Liver (tissue), 9 donors: ENCODE measurements around the gene EVA1C. TPM values are rescaled to one million over a fixed set of nuclear protein-coding genes. Genes with fewer than 3 reads are reported as not detected.
A peak's percentile ranks its signal among the peaks of the same experiment; 100 is the strongest.

ENCODE experiments used
- DNase-seq: peaks from one replicate; pipeline ENCODE4 v3.0.0-alpha.2; 2017; ENCODE audit warnings: low spot score
- H3K27ac ChIP-seq, 2 donors: one replicate each; pipeline ENCODE4 v1.7.0; 2013; ENCODE audit warnings: inconsistent platforms in 2 of 2, low read length in 2 of 2, control low read depth in 1 of 2, low read depth in 1 of 2, mild to moderate bottlenecking in 1 of 2
- H3K27me3 ChIP-seq, 4 donors: one replicate each; pipeline versions ENCODE4 v1.6.1 to v1.7.0; 2013; ENCODE audit warnings: low read length in 3 of 4, inconsistent platforms in 1 of 4, mild to moderate bottlenecking in 1 of 4, moderate library complexity in 1 of 4; ENCODE audit not compliant: control insufficient read depth in 4 of 4, insufficient read depth in 4 of 4
- H3K36me3 ChIP-seq, 4 donors: one replicate each; pipeline versions ENCODE4 v1.6.1 to v1.7.0; 2013; ENCODE audit warnings: low read length in 3 of 4, mild to moderate bottlenecking in 3 of 4, low read depth in 1 of 4, moderate library complexity in 1 of 4; ENCODE audit not compliant: control insufficient read depth in 4 of 4, insufficient read depth in 3 of 4
- H3K4me1 ChIP-seq, 4 donors: one replicate each; pipeline versions ENCODE4 v1.6.1 to v1.7.0; 2013; ENCODE audit warnings: low read length in 3 of 4, mild to moderate bottlenecking in 3 of 4, moderate library complexity in 1 of 4; ENCODE audit not compliant: control insufficient read depth in 4 of 4, insufficient read depth in 4 of 4
- H3K4me3 ChIP-seq, 3 donors: one replicate each; pipeline versions ENCODE4 v1.6.1 to v1.7.0; 2013; ENCODE audit warnings: low read length in 3 of 3, control low read depth in 1 of 3, low read depth in 1 of 3, mild to moderate bottlenecking in 1 of 3
- H3K9ac ChIP-seq, 2 donors: one replicate each; pipeline ENCODE4 v1.7.0; 2013; ENCODE audit warnings: low read length in 2 of 2, mild to moderate bottlenecking in 2 of 2, moderate library complexity in 2 of 2, control low read depth in 1 of 2, low read depth in 1 of 2
- H3K9me3 ChIP-seq, 4 donors: one replicate each; pipeline versions ENCODE4 v1.6.1 to v1.7.0; 2013; ENCODE audit warnings: low read length in 3 of 4; ENCODE audit not compliant: control insufficient read depth in 4 of 4
- EGR1 ChIP-seq, 2 donors: IDR thresholded peaks; 2 replicates each; pipeline ENCODE4 v1.6.1; 2016 to 2018; ENCODE audit warnings: antibody characterized with exemption in 2 of 2, low read depth in 2 of 2
- FOXA2 ChIP-seq: IDR thresholded peaks from 2 replicates; pipeline ENCODE4 v1.6.1; 2016; ENCODE audit warnings: antibody characterized with exemption
- GABPA ChIP-seq, 2 donors: IDR thresholded peaks in 1 of 2; conservative IDR thresholded peaks in 1 of 2; 2 replicates each; pipeline ENCODE4 v1.6.1; 2016; ENCODE audit warnings: antibody characterized with exemption in 2 of 2, mild to moderate bottlenecking in 1 of 2, moderate library complexity in 1 of 2
- HNF4A ChIP-seq, 2 donors: conservative IDR thresholded peaks; 2 replicates each; pipeline ENCODE4 v1.6.1; 2016; ENCODE audit warnings: antibody characterized with exemption in 2 of 2, mild to moderate bottlenecking in 2 of 2
- HNF4G ChIP-seq: IDR thresholded peaks from 2 replicates; pipeline ENCODE4 v1.6.1; 2016; ENCODE audit warnings: antibody characterized with exemption
- JUND ChIP-seq, 2 donors: IDR thresholded peaks; 2 replicates each; pipeline ENCODE4 v1.6.1; 2016; ENCODE audit warnings: antibody characterized with exemption in 2 of 2
- RAD21 ChIP-seq, 2 donors: IDR thresholded peaks; 2 replicates each; pipeline ENCODE4 v1.6.1; 2016; ENCODE audit warnings: antibody characterized with exemption in 2 of 2, mild to moderate bottlenecking in 2 of 2
- RXRA ChIP-seq, 2 donors: IDR thresholded peaks; 2 replicates each; pipeline ENCODE4 v1.6.1; 2017 to 2018; ENCODE audit warnings: antibody characterized with exemption in 2 of 2, mild to moderate bottlenecking in 1 of 2
- SP1 ChIP-seq: IDR thresholded peaks from 2 replicates; pipeline ENCODE4 v1.6.1; 2018; ENCODE audit warnings: antibody characterized with exemption, mild to moderate bottlenecking
- TAF1 ChIP-seq: conservative IDR thresholded peaks from 2 replicates; pipeline ENCODE4 v1.6.1; 2016; ENCODE audit warnings: antibody characterized with exemption, mild to moderate bottlenecking
- YY1 ChIP-seq: IDR thresholded peaks from 2 replicates; pipeline ENCODE4 v1.6.1; 2016; ENCODE audit warnings: antibody characterized with exemption, mild to moderate bottlenecking
- WGBS: extraction: QIAGEN DNeasy Blood & Tissue Kit; methylation state at CpG from one replicate; pipeline ENCODE4 v1.1.7; 2013; 5-methylcytosine and 5-hydroxymethylcytosine counted together
- polyA plus RNA-seq, 2 donors: library from polyadenylated mRNA; stranded (reverse) in 1 of 2; unstranded in 1 of 2; fragments of 200-250 nt in 1 of 2; fragments of >200 nt in 1 of 2; fragmentation: Nextera tagmentation in 1 of 2; extraction: Ambion mirVana in 1 of 2; gene quantifications; one replicate each; pipeline versions ENCODE4 v1.2.1 to v1.2.3, GENCODE V29; 2013 to 2015
- total RNA-seq, 2 donors: library from RNA; depleted of rRNA; stranded (reverse); fragments of >200 nt; gene quantifications; one replicate each; pipeline ENCODE4 v1.2.3, GENCODE V29; 2014
- TF ChIP-seq, protein P1 (sequence below): IDR thresholded peaks from 2 replicates; pipeline ENCODE4 v1.6.1; 2016; ENCODE audit warnings: antibody characterized with exemption, mild to moderate bottlenecking
- TF ChIP-seq, protein P2 (sequence below): fragments of 150-350 bp; IDR thresholded peaks from 2 replicates; pipeline ENCODE4 v1.5.1; 2017; ENCODE audit warnings: improper control_type of control experiment, low read depth, low read length; ENCODE audit not compliant: missing input control
- TF ChIP-seq, protein P3 (sequence below): IDR thresholded peaks from 2 replicates; pipeline ENCODE4 v1.6.1; 2016; ENCODE audit warnings: antibody characterized with exemption
- TF ChIP-seq, protein P4 (sequence below): IDR thresholded peaks from 2 replicates; pipeline ENCODE4 v1.6.1; 2016; ENCODE audit warnings: antibody characterized with exemption
- TF ChIP-seq, protein P5 (sequence below): IDR thresholded peaks from 2 replicates; pipeline ENCODE4 v1.6.1; 2016; ENCODE audit warnings: antibody characterized with exemption
- donor health status: healthy.
- donor health status: healthy.
- donor health status: healthy.
- donor health status: healthy.
- donor health status: healthy.

EVA1C gene
- total and polyA plus RNA-seq, 4 donors, result 0.47 to 3.3 (median 2.4) TPM

DNA sequence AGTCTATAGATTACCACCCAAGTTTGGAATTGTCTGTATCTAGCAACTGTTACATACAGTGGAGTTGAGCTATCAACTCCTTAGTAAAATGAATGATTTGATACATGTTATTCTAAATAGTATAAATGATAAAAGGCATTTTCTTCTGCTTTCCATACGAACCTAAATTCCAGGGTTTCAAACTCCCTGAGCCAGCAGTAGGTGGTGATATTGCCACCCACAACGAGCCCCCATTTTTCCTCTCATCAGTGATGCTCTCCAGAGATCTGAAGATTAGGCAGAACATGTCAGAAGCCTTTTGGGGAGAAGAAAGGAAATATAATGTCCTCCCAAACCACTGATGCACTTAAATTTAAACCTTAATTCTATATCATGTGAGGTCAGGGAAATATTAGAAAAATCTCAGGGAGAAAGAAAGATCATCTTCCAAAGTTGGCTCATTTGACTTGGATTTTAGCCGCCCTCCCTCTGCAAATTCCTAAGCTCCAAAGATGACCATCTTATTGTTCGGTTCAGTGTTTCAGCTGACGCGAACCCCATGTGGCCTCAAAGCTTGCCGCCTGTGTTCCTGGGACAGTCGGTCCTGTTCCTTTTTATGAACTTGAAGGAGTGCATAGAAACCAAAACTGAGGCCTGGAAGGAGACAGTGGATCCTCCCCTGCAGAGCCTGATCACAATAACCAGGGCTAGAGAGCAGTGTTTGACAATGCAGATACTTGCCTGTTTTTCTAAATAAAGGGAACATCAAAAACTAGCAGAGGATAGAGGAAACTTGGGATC lies 2.3 kb downstream of the EVA1C start:
- Histone ChIP-seq H3K4me3 (no peak overlapping the region), H3K9ac (no peak overlapping the region)

DNA sequence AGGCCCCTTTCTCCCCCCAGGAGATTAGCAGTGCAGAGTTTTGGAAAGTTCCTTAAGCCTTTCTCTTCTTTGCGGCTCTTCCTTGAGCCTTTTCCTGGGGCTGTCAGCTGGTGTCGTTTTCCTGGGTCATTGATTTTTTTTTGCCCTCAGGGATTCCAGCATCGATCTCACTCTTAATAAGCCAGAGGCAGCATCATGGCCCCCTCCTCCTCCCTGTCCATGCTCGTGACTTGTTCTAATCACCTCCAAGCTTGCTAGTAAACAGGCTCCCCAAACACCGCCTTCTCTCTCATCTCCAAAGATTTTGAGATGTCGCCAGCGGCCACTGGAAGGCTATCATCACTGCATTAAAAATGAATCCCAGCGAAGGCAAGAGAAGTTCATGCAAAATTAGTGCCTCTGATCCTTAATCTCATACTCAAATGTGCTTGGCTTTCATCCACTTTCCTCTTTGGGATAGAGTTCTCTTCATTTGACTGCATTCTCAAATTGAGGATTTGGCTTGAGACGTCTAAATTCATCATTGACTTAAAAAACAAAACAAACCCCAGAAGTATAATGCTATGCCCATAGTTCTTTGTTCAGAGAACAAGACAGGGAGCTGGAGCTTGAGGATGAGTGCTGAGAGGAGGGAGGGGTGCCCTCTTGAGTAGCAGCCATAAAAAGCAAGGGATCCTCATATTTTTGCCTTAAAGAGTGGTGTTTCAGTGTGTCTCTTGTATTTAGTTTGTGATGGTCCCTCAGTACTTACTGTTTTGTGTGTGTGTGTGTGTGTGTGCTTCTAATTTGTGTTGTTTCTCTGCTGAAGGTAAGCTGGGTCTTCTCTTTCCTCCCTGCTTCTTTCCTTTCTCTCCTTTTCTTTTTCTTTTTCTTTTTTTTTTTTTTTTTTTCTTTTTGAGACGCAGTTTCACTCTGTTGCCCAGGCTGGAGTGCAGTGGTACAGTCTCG lies 3.2 kb downstream of the EVA1C start:
- peaks cover 4 to 16% (median 8%) of the 10 kb centered on the region in 4 donors for H3K4me1 ChIP-seq
- no peak for DNase-seq
- H3K27me3 ChIP-seq, result no peaks in the 10 kb centered on the region
- H3K9ac ChIP-seq, result no peak overlapping the region
- H3K4me3 ChIP-seq, result no peak overlapping the region
- no peaks in the 10 kb centered on the region for H3K36me3 ChIP-seq
- H3K27ac ChIP-seq, result no peak overlapping the region
- no peaks in the 10 kb centered on the region for H3K9me3 ChIP-seq
- TF ChIP-seq HNF4G (no peak), RXRA (IDR thresholded peaks at IDR 0.05) (no peak), GABPA (IDR thresholded peaks at IDR 0.05 in 1 of 2, conservative IDR thresholded peaks at IDR 0.05 in 1 of 2) (no peak), YY1 (no peak), TAF1 (no peak), HNF4A (conservative IDR thresholded peaks at IDR 0.05) (no peak), JUND (IDR thresholded peaks at IDR 0.05) (no peak), EGR1 (IDR thresholded peaks at IDR 0.05; ENCODE audit: low read depth in 2 of 2) (no peak), FOXA2 (no peak), SP1 (no peak), RAD21 (IDR thresholded peaks at IDR 0.05) (no peak)
- TF ChIP-seq, protein P1, sequence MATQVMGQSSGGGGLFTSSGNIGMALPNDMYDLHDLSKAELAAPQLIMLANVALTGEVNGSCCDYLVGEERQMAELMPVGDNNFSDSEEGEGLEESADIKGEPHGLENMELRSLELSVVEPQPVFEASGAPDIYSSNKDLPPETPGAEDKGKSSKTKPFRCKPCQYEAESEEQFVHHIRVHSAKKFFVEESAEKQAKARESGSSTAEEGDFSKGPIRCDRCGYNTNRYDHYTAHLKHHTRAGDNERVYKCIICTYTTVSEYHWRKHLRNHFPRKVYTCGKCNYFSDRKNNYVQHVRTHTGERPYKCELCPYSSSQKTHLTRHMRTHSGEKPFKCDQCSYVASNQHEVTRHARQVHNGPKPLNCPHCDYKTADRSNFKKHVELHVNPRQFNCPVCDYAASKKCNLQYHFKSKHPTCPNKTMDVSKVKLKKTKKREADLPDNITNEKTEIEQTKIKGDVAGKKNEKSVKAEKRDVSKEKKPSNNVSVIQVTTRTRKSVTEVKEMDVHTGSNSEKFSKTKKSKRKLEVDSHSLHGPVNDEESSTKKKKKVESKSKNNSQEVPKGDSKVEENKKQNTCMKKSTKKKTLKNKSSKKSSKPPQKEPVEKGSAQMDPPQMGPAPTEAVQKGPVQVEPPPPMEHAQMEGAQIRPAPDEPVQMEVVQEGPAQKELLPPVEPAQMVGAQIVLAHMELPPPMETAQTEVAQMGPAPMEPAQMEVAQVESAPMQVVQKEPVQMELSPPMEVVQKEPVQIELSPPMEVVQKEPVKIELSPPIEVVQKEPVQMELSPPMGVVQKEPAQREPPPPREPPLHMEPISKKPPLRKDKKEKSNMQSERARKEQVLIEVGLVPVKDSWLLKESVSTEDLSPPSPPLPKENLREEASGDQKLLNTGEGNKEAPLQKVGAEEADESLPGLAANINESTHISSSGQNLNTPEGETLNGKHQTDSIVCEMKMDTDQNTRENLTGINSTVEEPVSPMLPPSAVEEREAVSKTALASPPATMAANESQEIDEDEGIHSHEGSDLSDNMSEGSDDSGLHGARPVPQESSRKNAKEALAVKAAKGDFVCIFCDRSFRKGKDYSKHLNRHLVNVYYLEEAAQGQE, result no peak
- TF ChIP-seq, protein P2, sequence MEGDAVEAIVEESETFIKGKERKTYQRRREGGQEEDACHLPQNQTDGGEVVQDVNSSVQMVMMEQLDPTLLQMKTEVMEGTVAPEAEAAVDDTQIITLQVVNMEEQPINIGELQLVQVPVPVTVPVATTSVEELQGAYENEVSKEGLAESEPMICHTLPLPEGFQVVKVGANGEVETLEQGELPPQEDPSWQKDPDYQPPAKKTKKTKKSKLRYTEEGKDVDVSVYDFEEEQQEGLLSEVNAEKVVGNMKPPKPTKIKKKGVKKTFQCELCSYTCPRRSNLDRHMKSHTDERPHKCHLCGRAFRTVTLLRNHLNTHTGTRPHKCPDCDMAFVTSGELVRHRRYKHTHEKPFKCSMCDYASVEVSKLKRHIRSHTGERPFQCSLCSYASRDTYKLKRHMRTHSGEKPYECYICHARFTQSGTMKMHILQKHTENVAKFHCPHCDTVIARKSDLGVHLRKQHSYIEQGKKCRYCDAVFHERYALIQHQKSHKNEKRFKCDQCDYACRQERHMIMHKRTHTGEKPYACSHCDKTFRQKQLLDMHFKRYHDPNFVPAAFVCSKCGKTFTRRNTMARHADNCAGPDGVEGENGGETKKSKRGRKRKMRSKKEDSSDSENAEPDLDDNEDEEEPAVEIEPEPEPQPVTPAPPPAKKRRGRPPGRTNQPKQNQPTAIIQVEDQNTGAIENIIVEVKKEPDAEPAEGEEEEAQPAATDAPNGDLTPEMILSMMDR, result no peak
- TF ChIP-seq, protein P3, sequence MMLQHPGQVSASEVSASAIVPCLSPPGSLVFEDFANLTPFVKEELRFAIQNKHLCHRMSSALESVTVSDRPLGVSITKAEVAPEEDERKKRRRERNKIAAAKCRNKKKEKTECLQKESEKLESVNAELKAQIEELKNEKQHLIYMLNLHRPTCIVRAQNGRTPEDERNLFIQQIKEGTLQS, result no peak
- TF ChIP-seq, protein P4, sequence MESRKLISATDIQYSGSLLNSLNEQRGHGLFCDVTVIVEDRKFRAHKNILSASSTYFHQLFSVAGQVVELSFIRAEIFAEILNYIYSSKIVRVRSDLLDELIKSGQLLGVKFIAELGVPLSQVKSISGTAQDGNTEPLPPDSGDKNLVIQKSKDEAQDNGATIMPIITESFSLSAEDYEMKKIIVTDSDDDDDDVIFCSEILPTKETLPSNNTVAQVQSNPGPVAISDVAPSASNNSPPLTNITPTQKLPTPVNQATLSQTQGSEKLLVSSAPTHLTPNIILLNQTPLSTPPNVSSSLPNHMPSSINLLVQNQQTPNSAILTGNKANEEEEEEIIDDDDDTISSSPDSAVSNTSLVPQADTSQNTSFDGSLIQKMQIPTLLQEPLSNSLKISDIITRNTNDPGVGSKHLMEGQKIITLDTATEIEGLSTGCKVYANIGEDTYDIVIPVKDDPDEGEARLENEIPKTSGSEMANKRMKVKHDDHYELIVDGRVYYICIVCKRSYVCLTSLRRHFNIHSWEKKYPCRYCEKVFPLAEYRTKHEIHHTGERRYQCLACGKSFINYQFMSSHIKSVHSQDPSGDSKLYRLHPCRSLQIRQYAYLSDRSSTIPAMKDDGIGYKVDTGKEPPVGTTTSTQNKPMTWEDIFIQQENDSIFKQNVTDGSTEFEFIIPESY, result no peak
- WGBS, result 80% methylated on average over 11 of the region's 11 CpGs

More for the DNA sequence above, 2.3 kb downstream of the EVA1C start:
- Histone ChIP-seq H3K9me3 (no peaks in the 10 kb centered on the region), H3K27ac (peak overlapping the region in 1 of 2 donors; percentile 9), H3K27me3 (no peaks in the 10 kb centered on the region), H3K4me1 (peaks cover 4 to 16% (median 8%) of the 10 kb centered on the region in 4 donors), H3K36me3 (no peaks in the 10 kb centered on the region)
- DNase-seq, result no peak
- WGBS, result 81% methylated on average over 8 of the region's 8 CpGs
- TF ChIP-seq, protein P5, sequence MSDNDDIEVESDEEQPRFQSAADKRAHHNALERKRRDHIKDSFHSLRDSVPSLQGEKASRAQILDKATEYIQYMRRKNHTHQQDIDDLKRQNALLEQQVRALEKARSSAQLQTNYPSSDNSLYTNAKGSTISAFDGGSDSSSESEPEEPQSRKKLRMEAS, result no peak
- TF ChIP-seq JUND (IDR thresholded peaks at IDR 0.05) (no peak), HNF4A (conservative IDR thresholded peaks at IDR 0.05) (no peak), RAD21 (IDR thresholded peaks at IDR 0.05) (peak; percentile 58 to 63)
